Lung microvascular endothelial cell (primary cell): ENCODE data around the gene KL. TPM values are rescaled to one million over a fixed set of nuclear protein-coding genes. Genes with fewer than 3 reads are reported as not detected.

Experiments
- DNase-seq, 2 donors: peaks; one replicate each; pipeline versions ENCODE4 v3.0.0 to v3.0.0-alpha.2; 2010; ENCODE audit warnings: low read depth in 2 of 2
- total RNA-seq: library from RNA; depleted of rRNA; stranded (reverse); fragments of >200 nt; gene quantifications from 2 replicates; pipeline ENCODE4 v1.2.1, GENCODE V29; 2014

KL gene
- total RNA-seq, 1 donor from 2014 or later, result under 0.01 TPM

GRCh38 chr13:33004511-33004910 is 11.7 kb upstream of the KL start:
- DNase-seq, result peak; percentile 43 to 71

- DNase-seq, result no peak
Measured at GRCh38 chr13:33006134-33006533, 10.1 kb upstream of the KL start.

- no peak for DNase-seq
Measured at GRCh38 chr13:33006638-33007037, 9.6 kb upstream of the KL start.

- DNase-seq, result no peak
Measured at GRCh38 chr13:33007237-33007636, 9.0 kb upstream of the KL start.

- DNase-seq, result no peak
Measured at GRCh38 chr13:33007950-33008349, 8.3 kb upstream of the KL start.

GRCh38 chr13:33008946-33009722 is 7.1 kb upstream of the KL start:
- DNase-seq, result no peak

GRCh38 chr13:33011828-33012470 is 4.3 kb upstream of the KL start:
- DNase-seq, result no peak

- no peak for DNase-seq
Measured at GRCh38 chr13:33014291-33014690, 1.9 kb upstream of the KL start.

- peak in 1 of 2 donors; percentile 62 for DNase-seq
Measured at GRCh38 chr13:33015241-33015668, 968 bp upstream of the KL start.

GRCh38 chr13:33015791-33016323 is 366 bp upstream of the KL start:
- peak in 1 of 2 donors; percentile 17 for DNase-seq

- DNase-seq, result peak; percentile 58 to 73
Measured at GRCh38 chr13:33017323-33017929, 1.2 kb downstream of the KL start.

- DNase-seq, result no peak
Measured at GRCh38 chr13:33018886-33019285, 2.7 kb downstream of the KL start.

GRCh38 chr13:33022986-33023385 is 6.8 kb downstream of the KL start:
- no peak for DNase-seq

- DNase-seq, result no peak
Measured at GRCh38 chr13:33025220-33025744, 9.1 kb downstream of the KL start.

GRCh38 chr13:33026489-33027152 is 10.4 kb downstream of the KL start:
- no peak for DNase-seq

GRCh38 chr13:33028620-33029019 is 12.4 kb downstream of the KL start:
- DNase-seq, result no peak

- DNase-seq, result no peak
Measured at GRCh38 chr13:33031277-33031676, 15.1 kb downstream of the KL start.

GRCh38 chr13:33032037-33032625 is 15.9 kb downstream of the KL start:
- no peak for DNase-seq

GRCh38 chr13:33033051-33033812 is 17.0 kb downstream of the KL start:
- DNase-seq, result no peak

GRCh38 chr13:33033986-33034385 is 17.8 kb downstream of the KL start:
- DNase-seq, result no peak
